T-cell (primary cell): Measurements from ENCODE around the gene VWF. TPM values are rescaled to one million over a fixed set of nuclear protein-coding genes. Genes with fewer than 3 reads are reported as not detected.

Experiments used
- ATAC-seq, 4 experiments: fragments of 200-7000 bp in 3 of 4; fragments of 150-1000 bp in 1 of 4; cut with Tn5 transposase; replicated peaks in 1 of 4; 1 replicate in 3 of 4; 2 replicates in 1 of 4; pipeline ENCODE4 v1.10.0; 2021; ENCODE audit warnings: moderate library complexity in 3 of 4, mild to moderate bottlenecking in 2 of 4, moderate number of reproducible peaks in 1 of 4
- CTCF ChIA-PET, 2 donors: fragments of 300-600 bp; sonication (Branson Sonifier 250); formaldehyde crosslinking; loops; one replicate each; lab custom pipeline; 2022; ENCODE audit warnings: antibody characterized with exemption in 2 of 2; lab: Charles Lee
- POLR2A ChIA-PET, 2 donors: fragments of 300-600 bp; sonication (Branson Sonifier 250); formaldehyde crosslinking; loops; one replicate each; lab custom pipeline; 2022; ENCODE audit warnings: antibody characterized with exemption in 2 of 2; lab: Charles Lee
- DNase-seq, 35 experiments: peaks; one replicate each; pipeline versions ENCODE4 v3.0.0 to v3.0.0-alpha.2; 2013 to 2023
- H3K27ac ChIP-seq: one replicate; pipeline ENCODE4 v1.5.1; 2013; ENCODE audit warnings: low read length
- H3K27me3 ChIP-seq, 2 experiments: replicated peaks in 1 of 2; 1 replicate in 1 of 2; 2 replicates in 1 of 2; pipeline versions ENCODE4 v1.6.1 to v1.7.0; 2013; ENCODE audit warnings: low read length in 1 of 2, mixed read lengths in 1 of 2; ENCODE audit not compliant: control insufficient read depth in 2 of 2, insufficient read depth in 2 of 2; ENCODE audit errors: extremely low read depth in 1 of 2
- H3K36me3 ChIP-seq, 2 donors: 1 replicate in 1 of 2; 2 replicates in 1 of 2; pipeline versions ENCODE4 v1.6.1 to v1.7.0; 2013; ENCODE audit warnings: low read length in 1 of 2; ENCODE audit not compliant: control insufficient read depth in 2 of 2, insufficient read depth in 1 of 2; ENCODE audit errors: extremely low read depth in 1 of 2
- H3K4me1 ChIP-seq, 2 experiments: 1 replicate in 1 of 2; 2 replicates in 1 of 2; pipeline versions ENCODE4 v1.6.1 to v1.7.0; 2013; ENCODE audit warnings: low read length in 2 of 2, mixed read lengths in 1 of 2; ENCODE audit not compliant: insufficient read depth in 2 of 2, control insufficient read depth in 1 of 2; ENCODE audit errors: extremely low read depth in 1 of 2
- H3K4me3 ChIP-seq, 2 donors: 1 replicate in 1 of 2; 2 replicates in 1 of 2; pipeline versions ENCODE4 v1.5.1 to v1.7.0; 2013; ENCODE audit warnings: mild to moderate bottlenecking in 2 of 2, low read length in 1 of 2, moderate library complexity in 1 of 2; ENCODE audit not compliant: control insufficient read depth in 1 of 2; ENCODE audit errors: extremely low read depth in 1 of 2
- H3K9me3 ChIP-seq: 2 replicates; pipeline ENCODE4 v1.7.0; 2013
- H3K27ac Mint-ChIP-seq, 2 donors: one replicate each; pipeline ENCODE4 v1.8.0; 2020 to 2021; ENCODE audit warnings: mild to moderate bottlenecking in 2 of 2, mixed read lengths in 2 of 2
- H3K27me3 Mint-ChIP-seq, 2 donors: one replicate each; pipeline ENCODE4 v1.8.0; 2021 to 2022; ENCODE audit warnings: mixed read lengths in 2 of 2
- H3K36me3 Mint-ChIP-seq: one replicate; pipeline ENCODE4 v1.8.0; 2021; ENCODE audit warnings: mixed read lengths
- H3K4me1 Mint-ChIP-seq, 3 donors: one replicate each; pipeline ENCODE4 v1.8.0; 2020 to 2022; ENCODE audit warnings: mixed read lengths in 3 of 3, mild to moderate bottlenecking in 1 of 3
- H3K4me3 Mint-ChIP-seq, 3 donors: one replicate each; pipeline ENCODE4 v1.8.0; 2020 to 2022; ENCODE audit warnings: mild to moderate bottlenecking in 3 of 3, mixed read lengths in 3 of 3, moderate library complexity in 3 of 3
- H3K9me3 Mint-ChIP-seq, 3 donors: one replicate each; pipeline ENCODE4 v1.8.0; 2020 to 2022; ENCODE audit warnings: mixed read lengths in 3 of 3
- WGBS: methylation state at CpG from one replicate; pipeline ENCODE4 v1.1.5; 2013; ENCODE audit warnings: missing lambda C conversion rate; ENCODE audit not compliant: insufficient coverage; 5-methylcytosine and 5-hydroxymethylcytosine counted together
- total RNA-seq, 35 experiments: library from RNA in 6 of 35; stranded (reverse) in 6 of 35; fragments of 120-200 nt in 1 of 35; gene quantifications; one replicate each; pipeline versions ENCODE4 v1.2.1 to v1.2.4 and lab custom pipeline; 2013 to 2026

VWF gene
- total RNA-seq, 5 donors from 2014 or later (not counting 1 experiment from before 2014, with no cell fraction given), result 0.13 to 0.90 (median 0.74) TPM; not detected in 1

GRCh38 chr12:5941907-5942306, 182.6 kb downstream of the VWF start:
- no peak for DNase-seq
- H3K27me3 ChIP-seq, result peaks cover 6 to 24% of the 10 kb centered on the region in 2 experiments
- H3K27me3 Mint-ChIP-seq, result peaks cover 67 to 74% of the 10 kb centered on the region in 2 donors
- CTCF ChIA-PET, result no interaction called here
- H3K27ac Mint-ChIP-seq, result no peak overlapping the region
- no peak overlapping the region for H3K27ac ChIP-seq
- H3K4me3 ChIP-seq, result no peak overlapping the region
- no peak overlapping the region for H3K4me3 Mint-ChIP-seq
- H3K36me3 ChIP-seq, result no peaks in the 10 kb centered on the region
- no peaks in the 10 kb centered on the region for H3K9me3 Mint-ChIP-seq
- ATAC-seq, result no peak
- no CpG with 5 or more reads among the region's 3 CpGs for WGBS
- H3K4me1 ChIP-seq, result no peaks in the 10 kb centered on the region
- POLR2A ChIA-PET, result no interaction called here
- H3K36me3 Mint-ChIP-seq, result no peaks in the 10 kb centered on the region
- H3K9me3 ChIP-seq, result no peaks in the 10 kb centered on the region
- H3K4me1 Mint-ChIP-seq, result peaks cover 0 to 6% (median 5%) of the 10 kb centered on the region in 3 donors

GRCh38 chr12:5927732-5928516, 196.5 kb downstream of the VWF start:
- Histone ChIP-seq H3K4me1 (no peaks in the 10 kb centered on the region), H3K36me3 (no peaks in the 10 kb centered on the region), H3K9me3 (no peaks in the 10 kb centered on the region), H3K27ac (no peak overlapping the region), H3K27me3 (peaks cover 0 to 36% of the 10 kb centered on the region in 2 experiments), H3K4me3 (no peak overlapping the region)
- H3K4me1 Mint-ChIP-seq, result no peaks in the 10 kb centered on the region
- no peaks in the 10 kb centered on the region for H3K36me3 Mint-ChIP-seq
- H3K9me3 Mint-ChIP-seq, result no peaks in the 10 kb centered on the region
- CTCF ChIA-PET, result no interaction called here
- no CpG with 5 or more reads among the region's 4 CpGs for WGBS
- no peak overlapping the region for H3K27ac Mint-ChIP-seq
- H3K27me3 Mint-ChIP-seq, result peaks cover 14 to 35% of the 10 kb centered on the region in 2 donors
- DNase-seq (no peak), ATAC-seq (no peak)
- POLR2A ChIA-PET, result no interaction called here
- no peak overlapping the region for H3K4me3 Mint-ChIP-seq

GRCh38 chr12:5925646-5926045, 198.8 kb downstream of the VWF start:
- Mint-ChIP-seq H3K9me3 (no peaks in the 10 kb centered on the region), H3K4me3 (no peak overlapping the region), H3K36me3 (no peaks in the 10 kb centered on the region), H3K27ac (no peak overlapping the region), H3K4me1 (no peaks in the 10 kb centered on the region), H3K27me3 (peaks cover 10 to 37% of the 10 kb centered on the region in 2 donors)
- no peak overlapping the region for H3K27ac ChIP-seq
- H3K9me3 ChIP-seq, result no peaks in the 10 kb centered on the region
- 61% methylated on average over 5 of the region's 9 CpGs for WGBS
- H3K36me3 ChIP-seq, result no peaks in the 10 kb centered on the region
- DNase-seq (no peak), ATAC-seq (no peak)
- CTCF ChIA-PET, result no interaction called here
- H3K4me3 ChIP-seq, result no peak overlapping the region
- H3K4me1 ChIP-seq, result no peaks in the 10 kb centered on the region
- POLR2A ChIA-PET, result no interaction called here
- H3K27me3 ChIP-seq, result peaks cover 0 to 43% of the 10 kb centered on the region in 2 experiments

GRCh38 chr12:5924342-5924741, 200.1 kb downstream of the VWF start:
- WGBS, result 76% methylated on average over 5 of the region's 7 CpGs
- DNase-seq (no peak), ATAC-seq (no peak)
- Mint-ChIP-seq H3K27ac (no peak overlapping the region), H3K36me3 (no peaks in the 10 kb centered on the region), H3K4me1 (no peaks in the 10 kb centered on the region), H3K9me3 (no peaks in the 10 kb centered on the region), H3K4me3 (no peak overlapping the region), H3K27me3 (peaks cover 16 to 40% of the 10 kb centered on the region in 2 donors)
- Histone ChIP-seq H3K36me3 (no peaks in the 10 kb centered on the region), H3K9me3 (no peaks in the 10 kb centered on the region), H3K4me3 (no peak overlapping the region), H3K27ac (no peak overlapping the region), H3K27me3 (peaks cover 0 to 39% of the 10 kb centered on the region in 2 experiments), H3K4me1 (no peaks in the 10 kb centered on the region)
- POLR2A ChIA-PET, result no interaction called here
- CTCF ChIA-PET, result no interaction called here

- Histone ChIP-seq H3K4me1 (no peaks in the 10 kb centered on the region), H3K4me3 (no peak overlapping the region), H3K9me3 (no peaks in the 10 kb centered on the region), H3K27me3 (peaks cover 0 to 39% of the 10 kb centered on the region in 2 experiments), H3K27ac (no peak overlapping the region), H3K36me3 (no peaks in the 10 kb centered on the region)
- H3K36me3 Mint-ChIP-seq, result no peaks in the 10 kb centered on the region
- ChIA-PET CTCF (no interaction called here), POLR2A (no interaction called here)
- no peak for ATAC-seq
- H3K4me1 Mint-ChIP-seq, result no peaks in the 10 kb centered on the region
- WGBS, result 93% methylated on average over 3 of the region's 5 CpGs
- no peaks in the 10 kb centered on the region for H3K9me3 Mint-ChIP-seq
- H3K4me3 Mint-ChIP-seq, result no peak overlapping the region
- no peak for DNase-seq
- no peak overlapping the region for H3K27ac Mint-ChIP-seq
- H3K27me3 Mint-ChIP-seq, result peaks cover 20 to 42% of the 10 kb centered on the region in 2 donors
Measured at GRCh38 chr12:5923751-5924150, 200.7 kb downstream of the VWF start.

- peaks cover 0 to 38% of the 10 kb centered on the region in 2 experiments for H3K27me3 ChIP-seq
- H3K4me3 ChIP-seq, result no peak overlapping the region
- H3K27ac ChIP-seq, result no peak overlapping the region
- no peaks in the 10 kb centered on the region for H3K9me3 ChIP-seq
- ATAC-seq, result no peak
- H3K36me3 ChIP-seq, result no peaks in the 10 kb centered on the region
- H3K4me3 Mint-ChIP-seq, result no peak overlapping the region
- no peaks in the 10 kb centered on the region for H3K36me3 Mint-ChIP-seq
- no peak overlapping the region for H3K27ac Mint-ChIP-seq
- no peaks in the 10 kb centered on the region for H3K4me1 Mint-ChIP-seq
- H3K27me3 Mint-ChIP-seq, result peaks cover 21 to 43% of the 10 kb centered on the region in 2 donors
- H3K4me1 ChIP-seq, result no peaks in the 10 kb centered on the region
- DNase-seq, result no peak
- ChIA-PET POLR2A (no interaction called here), CTCF (no interaction called here)
- 56% methylated on average over 7 of the region's 14 CpGs for WGBS
- no peaks in the 10 kb centered on the region for H3K9me3 Mint-ChIP-seq
Measured at GRCh38 chr12:5923043-5923605, 201.3 kb downstream of the VWF start.
